MM.1S (cell line): ENCODE results near the gene FAM199X.
A peak's percentile ranks its signal among the peaks of the same experiment; 100 is the strongest.

Source experiments
- DNase-seq: peaks from one replicate; pipeline ENCODE4 v3.0.0-alpha.2; 2015
- H2AFZ ChIP-seq: fragments of 300-600 bp; sonication (generic); 2 replicates; pipeline ENCODE4 v1.6.0; 2016; ENCODE audit warnings: antibody characterized with exemption, low read length
- H3F3A ChIP-seq: fragments of 300-600 bp; sonication (generic); 2 replicates; pipeline ENCODE4 v1.6.1; 2016; ENCODE audit warnings: mild to moderate bottlenecking, antibody characterized with exemption, low read length, moderate library complexity, mixed read lengths; ENCODE audit not compliant: insufficient read depth
- H3K27ac ChIP-seq: fragments of 300-600 bp; sonication (generic); 2 replicates; pipeline ENCODE4 v1.5.1; 2016; ENCODE audit warnings: mild to moderate bottlenecking, low read length
- H3K27me3 ChIP-seq: fragments of 300-600 bp; sonication (generic); replicated peaks from 2 replicates; pipeline ENCODE4 v1.6.0; 2016; ENCODE audit warnings: low read length; ENCODE audit not compliant: insufficient read depth
- H3K36me3 ChIP-seq: fragments of 300-600 bp; sonication (generic); replicated peaks from 2 replicates; pipeline ENCODE4 v1.6.1; 2016; ENCODE audit warnings: mild to moderate bottlenecking, low read length, mixed read lengths; ENCODE audit not compliant: insufficient read depth
- H3K4me1 ChIP-seq: fragments of 300-600 bp; sonication (generic); 2 replicates; pipeline ENCODE4 v1.6.1; 2016; ENCODE audit warnings: low read length, mixed read lengths
- H3K4me2 ChIP-seq: fragments of 300-600 bp; sonication (generic); 2 replicates; pipeline ENCODE4 v1.6.0; 2016; ENCODE audit warnings: low read depth, low read length
- H3K4me3 ChIP-seq: fragments of 300-600 bp; sonication (generic); 2 replicates; pipeline ENCODE4 v1.5.1; 2016; ENCODE audit warnings: low read length, mixed read lengths
- H3K79me2 ChIP-seq: fragments of 300-600 bp; sonication (generic); 2 replicates; pipeline ENCODE4 v1.6.1; 2016; ENCODE audit warnings: mixed run types, low read length, mixed read lengths
- H3K9ac ChIP-seq: fragments of 300-600 bp; sonication (generic); 2 replicates; pipeline ENCODE4 v1.6.1; 2016; ENCODE audit warnings: low read length, mixed read lengths
- H3K9me2 ChIP-seq: fragments of 300-600 bp; sonication (generic); replicated peaks from 2 replicates; pipeline ENCODE4 v1.6.1; 2016; ENCODE audit warnings: mild to moderate bottlenecking, low read length, mixed read lengths; ENCODE audit not compliant: insufficient read depth
- H3K9me3 ChIP-seq: fragments of 300-600 bp; sonication (generic); replicated peaks from 2 replicates; pipeline ENCODE4 v1.6.1; 2016; ENCODE audit warnings: mild to moderate bottlenecking, low read length, mixed read lengths; ENCODE audit not compliant: insufficient read depth
- H4K20me1 ChIP-seq: fragments of 300-600 bp; sonication (generic); 2 replicates; pipeline ENCODE4 v1.6.1; 2016; ENCODE audit warnings: mild to moderate bottlenecking, low read length, moderate library complexity, mixed read lengths; ENCODE audit not compliant: insufficient read depth
- EZH2 ChIP-seq: fragments of 300-600 bp; sonication (generic); optimal IDR thresholded peaks from 2 replicates; pipeline ENCODE3; 2017; ENCODE audit warnings: low read depth, mild to moderate bottlenecking, antibody characterized with exemption, low read length, mixed read lengths
- EZH2phosphoT487 ChIP-seq: fragments of 300-600 bp; sonication (generic); IDR thresholded peaks from 2 replicates; pipeline ENCODE4 v1.6.1; 2018; ENCODE audit warnings: antibody characterized with exemption, low read length
- TF ChIP-seq, protein P1 (sequence below): fragments of 300-600 bp; sonication (generic); IDR thresholded peaks from 2 replicates; pipeline ENCODE4 v1.5.1; 2016; ENCODE audit warnings: antibody characterized with exemption, low read length, mixed read lengths

Gene FAM199X

DNA sequence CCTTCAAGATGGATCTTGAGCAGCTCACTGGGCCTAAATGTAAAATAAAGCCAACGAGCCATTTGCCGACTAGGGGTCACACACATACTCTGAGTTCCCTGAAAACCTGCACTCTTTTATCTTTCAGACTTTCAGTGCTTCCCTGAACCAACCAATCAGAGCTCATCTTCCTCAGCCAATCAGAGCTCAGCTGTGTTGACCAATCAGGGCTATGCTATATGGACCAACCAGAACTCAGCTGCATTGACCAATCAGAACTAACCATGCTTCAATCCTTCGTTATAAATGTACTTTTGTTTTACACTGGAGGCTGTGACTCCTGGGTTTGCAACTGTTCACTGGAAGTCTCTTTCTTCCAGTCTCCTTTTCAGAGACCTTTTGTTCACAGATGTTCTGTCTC is 28.8 kb upstream of the FAM199X start:
- H3K9me2 ChIP-seq, result no peaks in the 10 kb centered on the region
- 0 out of 2 replicates have a peak, but pooled peaks cover 3% of the 10 kb centered on the region for H3K4me1 ChIP-seq
- no peaks in the 10 kb centered on the region for H3K79me2 ChIP-seq
- no peak overlapping the region for H3K9ac ChIP-seq
- TF ChIP-seq EZH2phosphoT487 (no peak), EZH2 (no peak)
- TF ChIP-seq, protein P1, sequence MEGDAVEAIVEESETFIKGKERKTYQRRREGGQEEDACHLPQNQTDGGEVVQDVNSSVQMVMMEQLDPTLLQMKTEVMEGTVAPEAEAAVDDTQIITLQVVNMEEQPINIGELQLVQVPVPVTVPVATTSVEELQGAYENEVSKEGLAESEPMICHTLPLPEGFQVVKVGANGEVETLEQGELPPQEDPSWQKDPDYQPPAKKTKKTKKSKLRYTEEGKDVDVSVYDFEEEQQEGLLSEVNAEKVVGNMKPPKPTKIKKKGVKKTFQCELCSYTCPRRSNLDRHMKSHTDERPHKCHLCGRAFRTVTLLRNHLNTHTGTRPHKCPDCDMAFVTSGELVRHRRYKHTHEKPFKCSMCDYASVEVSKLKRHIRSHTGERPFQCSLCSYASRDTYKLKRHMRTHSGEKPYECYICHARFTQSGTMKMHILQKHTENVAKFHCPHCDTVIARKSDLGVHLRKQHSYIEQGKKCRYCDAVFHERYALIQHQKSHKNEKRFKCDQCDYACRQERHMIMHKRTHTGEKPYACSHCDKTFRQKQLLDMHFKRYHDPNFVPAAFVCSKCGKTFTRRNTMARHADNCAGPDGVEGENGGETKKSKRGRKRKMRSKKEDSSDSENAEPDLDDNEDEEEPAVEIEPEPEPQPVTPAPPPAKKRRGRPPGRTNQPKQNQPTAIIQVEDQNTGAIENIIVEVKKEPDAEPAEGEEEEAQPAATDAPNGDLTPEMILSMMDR, result no peak
- peak; percentile 8 for DNase-seq
- no peak overlapping the region for H3K27ac ChIP-seq
- H3F3A ChIP-seq, result no peaks in the 10 kb centered on the region
- no peak overlapping the region for H2AFZ ChIP-seq
- no peak overlapping the region for H3K4me3 ChIP-seq
- no peaks in the 10 kb centered on the region for H3K9me3 ChIP-seq
- H3K27me3 ChIP-seq, result no peaks in the 10 kb centered on the region
- H3K4me2 ChIP-seq, result no peak overlapping the region
- H3K36me3 ChIP-seq, result no peaks in the 10 kb centered on the region
- H4K20me1 ChIP-seq, result no peaks in the 10 kb centered on the region

DNA sequence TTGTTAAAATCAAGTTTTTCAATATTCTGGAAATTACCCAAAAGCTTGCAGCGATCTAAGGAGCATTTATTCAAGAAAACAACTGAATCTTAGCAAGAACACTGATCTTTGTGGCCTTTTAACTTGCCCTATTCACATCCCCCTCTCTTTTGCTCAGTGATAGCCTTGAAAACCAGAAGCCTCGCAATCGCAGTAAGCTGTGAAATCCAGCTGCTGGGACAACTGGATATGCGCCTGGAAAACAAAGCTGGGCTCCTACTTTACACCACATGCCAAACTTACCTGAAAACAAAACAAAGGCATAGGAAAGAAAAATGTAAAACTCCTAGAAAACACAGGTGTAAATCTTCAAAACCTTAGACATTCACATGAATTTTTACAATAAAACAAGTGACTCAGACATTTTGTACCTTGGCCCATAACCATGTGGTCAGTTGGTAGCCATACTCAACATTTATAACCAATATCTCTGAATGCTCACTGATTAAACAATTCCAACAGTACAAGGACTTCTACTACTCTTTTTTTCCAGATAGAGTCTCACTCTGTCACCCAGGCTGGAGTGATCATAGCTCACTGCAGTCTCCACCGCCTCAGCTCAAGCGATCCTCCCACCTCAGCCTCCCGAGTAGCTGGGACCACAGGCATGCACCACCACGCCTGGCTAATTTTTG is 25.0 kb upstream of the FAM199X start:
- Histone ChIP-seq H4K20me1 (no peaks in the 10 kb centered on the region), H2AFZ (no peak overlapping the region), H3K79me2 (no peaks in the 10 kb centered on the region), H3K9me2 (no peaks in the 10 kb centered on the region), H3K9ac (no peak overlapping the region), H3F3A (no peaks in the 10 kb centered on the region), H3K9me3 (no peaks in the 10 kb centered on the region), H3K4me2 (no peak overlapping the region), H3K27ac (no peak overlapping the region), H3K27me3 (no peaks in the 10 kb centered on the region), H3K36me3 (no peaks in the 10 kb centered on the region), H3K4me3 (no peak overlapping the region), H3K4me1 (0 out of 2 replicates have a peak, but pooled peaks cover 1% of the 10 kb centered on the region)
- DNase-seq, result no peak
- no peak for TF ChIP-seq EZH2
- TF ChIP-seq EZH2phosphoT487, result no peak
- TF ChIP-seq, protein P1, result no peak

DNA sequence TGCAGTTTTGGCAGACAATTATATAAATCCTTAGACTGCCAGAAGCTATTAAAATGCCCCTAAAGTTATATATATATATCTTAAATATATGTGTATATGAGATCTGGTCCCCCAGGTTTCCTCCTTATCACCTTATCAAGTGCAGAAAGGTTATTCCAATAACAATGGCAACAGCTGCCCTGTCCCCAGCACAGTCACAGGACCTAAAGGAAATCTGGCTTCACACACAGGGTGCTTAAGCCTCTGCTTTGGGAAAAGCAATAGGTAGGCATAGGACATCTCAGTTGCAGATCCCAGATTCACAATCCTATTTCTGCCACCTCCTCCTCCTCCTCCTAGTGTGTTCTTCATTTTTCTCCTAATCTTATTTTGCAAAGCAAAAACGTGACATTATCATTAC is 15.2 kb upstream of the FAM199X start:
- no peaks in the 10 kb centered on the region for H3K9me2 ChIP-seq
- no peaks in the 10 kb centered on the region for H3F3A ChIP-seq
- H4K20me1 ChIP-seq, result no peaks in the 10 kb centered on the region
- H2AFZ ChIP-seq, result no peak overlapping the region
- H3K79me2 ChIP-seq, result peaks cover 31% of the 10 kb centered on the region
- H3K27ac ChIP-seq, result no peak overlapping the region
- TF ChIP-seq EZH2phosphoT487 (no peak), EZH2 (no peak)
- H3K27me3 ChIP-seq, result no peaks in the 10 kb centered on the region
- H3K9ac ChIP-seq, result no peak overlapping the region
- no peaks in the 10 kb centered on the region for H3K4me1 ChIP-seq
- H3K9me3 ChIP-seq, result no peaks in the 10 kb centered on the region
- H3K36me3 ChIP-seq, result no peaks in the 10 kb centered on the region
- no peak overlapping the region for H3K4me3 ChIP-seq
- DNase-seq, result no peak
- H3K4me2 ChIP-seq, result no peak overlapping the region
